GM18517 (cell line): Measurements from ENCODE around the gene NOC2L.
"Not testable (repeated sequence)": the region's sequence is repeated elsewhere in the genome, so short reads cannot be mapped to it uniquely, and the experiment has no call there.

Experiments
- ATAC-seq: cut with Tn5 transposase; IDR thresholded peaks from one replicate; pipeline ENCODE4 v1.9.1; 2021; ENCODE audit warnings: mild to moderate bottlenecking, moderate library complexity; ENCODE audit not compliant: unreplicated experiment

The NOC2L gene

DNA sequence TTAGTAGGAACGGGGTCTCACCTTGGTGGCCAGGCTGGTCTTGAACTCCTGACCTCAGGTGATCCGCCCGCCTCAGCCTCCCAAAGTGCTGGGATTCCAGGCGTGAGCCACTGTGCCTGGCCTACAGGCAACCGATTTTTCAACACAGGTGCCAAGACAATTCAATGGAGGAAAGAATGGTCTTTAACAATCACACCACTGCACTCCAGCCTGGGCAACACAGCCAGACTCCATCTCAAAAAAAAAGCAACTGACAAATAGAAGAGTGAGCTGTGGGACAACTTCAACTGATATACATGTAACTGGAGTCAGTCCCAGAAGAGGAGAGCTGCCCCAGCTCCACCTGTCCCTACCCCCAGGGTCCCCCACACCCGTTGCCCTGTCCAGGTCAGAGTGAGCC is 35.5 kb upstream of the NOC2L start:
- not testable (repeated sequence) for ATAC-seq

DNA sequence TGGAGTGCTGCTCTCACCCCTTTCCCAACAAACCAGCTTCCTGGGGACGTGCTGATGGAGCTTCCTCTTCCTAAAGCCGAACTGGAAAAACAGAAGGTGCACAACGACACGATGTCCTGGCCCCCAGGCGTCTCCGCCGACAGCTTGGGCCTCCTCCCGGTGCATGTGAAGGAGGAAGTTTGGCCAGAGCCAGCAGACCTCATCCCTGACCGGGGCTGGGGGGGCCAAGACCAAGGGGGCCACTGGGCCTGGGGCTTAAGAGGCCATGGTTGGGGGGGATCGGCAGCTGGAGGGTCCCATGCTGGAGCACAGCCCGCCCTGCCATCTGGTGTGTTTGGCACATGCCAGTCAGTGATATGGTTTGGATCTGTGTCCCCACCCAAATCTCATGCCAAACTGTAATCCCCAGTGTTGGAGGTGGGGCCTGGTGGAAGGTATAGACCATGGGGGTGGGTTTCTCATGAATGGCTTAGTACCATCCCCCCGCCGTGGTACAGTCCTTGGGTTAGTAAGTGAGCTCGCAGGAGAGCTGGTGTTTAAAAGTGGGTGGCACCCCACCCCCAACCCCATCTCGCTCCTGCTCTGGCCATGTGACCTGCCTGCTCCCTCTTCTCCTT is 34.4 kb upstream of the NOC2L start:
- no peak for ATAC-seq

DNA sequence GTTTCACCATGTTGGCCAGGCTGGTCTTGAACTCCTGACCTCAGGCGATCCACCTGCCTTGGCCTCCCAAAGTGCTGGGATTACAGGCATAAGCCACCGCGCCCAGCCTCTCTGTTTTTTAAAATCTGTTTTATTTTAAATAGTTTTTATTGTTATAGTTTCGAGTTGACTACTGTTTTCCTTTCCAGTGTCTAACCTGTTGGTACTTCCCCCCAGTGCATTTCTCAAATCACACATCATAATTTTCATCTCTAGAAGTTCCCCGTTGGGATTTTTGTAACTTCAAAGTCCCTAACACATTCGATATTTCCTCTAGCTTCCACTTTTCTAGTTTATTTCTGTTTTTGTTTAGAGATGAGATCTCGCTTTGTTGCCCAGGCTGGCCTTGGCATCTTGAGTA is 33.3 kb upstream of the NOC2L start:
- ATAC-seq, result no peak

DNA sequence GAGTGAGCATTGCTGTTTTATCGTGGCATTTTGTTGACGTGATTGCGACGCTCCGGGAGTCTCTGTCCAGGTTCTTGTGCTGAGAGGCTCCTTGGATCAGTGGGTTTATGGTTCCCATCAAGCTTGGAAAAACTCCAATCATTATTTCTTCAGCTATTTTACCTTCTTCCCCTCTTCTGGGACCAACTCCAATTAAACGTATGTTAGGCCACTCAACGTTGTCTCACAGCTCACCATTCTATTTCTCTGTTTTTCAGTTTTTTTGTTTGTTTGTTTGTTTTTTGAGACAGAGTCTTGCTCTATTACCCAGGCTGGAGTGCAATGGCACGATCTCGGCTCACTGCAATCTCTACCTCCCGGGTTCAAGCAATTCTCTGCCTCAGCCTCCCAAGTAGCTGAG is 32.8 kb upstream of the NOC2L start:
- ATAC-seq, result no peak

DNA sequence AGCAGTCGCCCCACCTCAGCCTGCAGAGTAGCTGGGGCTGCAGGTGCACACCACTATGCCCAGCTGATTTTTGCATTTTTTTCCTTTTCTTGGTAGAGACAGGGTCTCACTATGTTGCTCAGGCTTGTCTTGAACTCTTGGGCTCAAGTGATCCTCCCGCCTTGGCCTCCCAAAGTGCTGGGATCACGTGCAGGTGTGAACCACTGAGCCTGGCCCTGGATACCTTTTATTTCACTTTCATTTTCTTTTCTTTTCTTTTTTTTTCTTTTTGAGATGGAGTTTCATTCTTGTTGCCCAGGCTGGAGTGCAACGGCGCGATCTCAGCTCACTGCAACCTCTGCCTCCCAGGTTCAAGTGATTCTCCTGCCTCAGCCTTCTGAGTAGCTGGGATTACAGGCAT is 32.2 kb upstream of the NOC2L start:
- ATAC-seq, result not testable (repeated sequence)

DNA sequence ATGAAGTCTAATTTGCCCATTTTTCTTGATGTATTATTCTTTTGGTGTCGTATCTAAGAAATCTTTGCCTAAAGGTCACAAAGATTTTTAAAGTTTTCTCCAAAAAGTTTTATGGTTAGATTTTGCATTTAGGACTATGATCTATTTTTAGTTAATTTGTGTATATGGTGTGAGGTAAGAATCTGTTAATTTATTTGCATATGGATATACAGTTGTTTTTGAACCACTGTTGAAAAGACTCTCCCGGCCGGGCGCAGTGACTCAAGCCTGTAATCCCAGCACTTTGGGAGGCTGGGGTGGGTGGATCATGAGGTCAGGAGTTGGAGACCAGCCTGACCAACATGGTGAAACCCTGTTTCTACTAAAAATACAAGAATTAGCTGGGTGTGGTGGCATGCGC is 29.0 kb upstream of the NOC2L start:
- ATAC-seq, result not testable (repeated sequence)

DNA sequence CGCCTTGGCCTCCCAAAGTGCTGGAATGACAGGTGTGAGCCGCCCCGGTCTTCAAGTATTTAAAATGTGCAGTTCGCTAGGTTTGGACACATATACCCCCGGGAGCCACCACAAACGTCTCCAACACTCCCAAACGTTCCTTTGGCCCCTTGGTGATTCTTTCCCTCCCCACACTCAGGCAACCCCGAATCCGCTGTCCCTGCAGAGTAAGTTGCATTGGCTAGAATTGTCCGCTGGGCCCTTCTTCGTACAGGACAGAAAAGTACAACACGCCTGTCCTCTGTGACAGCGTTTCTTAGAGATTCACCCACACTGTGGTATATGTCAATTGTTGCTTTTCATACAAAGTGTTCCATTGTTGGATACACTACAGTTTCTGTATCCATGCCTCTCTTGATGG is 26.1 kb upstream of the NOC2L start:
- ATAC-seq, result no peak

DNA sequence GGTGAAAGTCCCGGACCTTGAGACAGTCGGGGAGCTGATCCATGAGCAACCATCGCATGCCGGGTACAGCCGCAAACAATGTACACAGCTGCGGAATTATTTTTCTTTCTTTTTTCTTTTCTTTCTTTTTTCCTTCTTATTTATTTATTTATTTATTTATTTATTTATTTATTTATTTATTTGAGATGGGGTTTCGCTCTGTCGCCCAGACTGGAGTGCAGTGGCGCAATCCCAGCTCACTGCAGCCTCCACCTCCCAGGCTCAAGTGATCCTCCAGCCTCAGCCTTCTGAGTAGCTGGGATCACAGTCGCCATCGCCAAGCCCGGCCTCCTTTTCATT is 25.4 kb upstream of the NOC2L start:
- ATAC-seq, result no peak

DNA sequence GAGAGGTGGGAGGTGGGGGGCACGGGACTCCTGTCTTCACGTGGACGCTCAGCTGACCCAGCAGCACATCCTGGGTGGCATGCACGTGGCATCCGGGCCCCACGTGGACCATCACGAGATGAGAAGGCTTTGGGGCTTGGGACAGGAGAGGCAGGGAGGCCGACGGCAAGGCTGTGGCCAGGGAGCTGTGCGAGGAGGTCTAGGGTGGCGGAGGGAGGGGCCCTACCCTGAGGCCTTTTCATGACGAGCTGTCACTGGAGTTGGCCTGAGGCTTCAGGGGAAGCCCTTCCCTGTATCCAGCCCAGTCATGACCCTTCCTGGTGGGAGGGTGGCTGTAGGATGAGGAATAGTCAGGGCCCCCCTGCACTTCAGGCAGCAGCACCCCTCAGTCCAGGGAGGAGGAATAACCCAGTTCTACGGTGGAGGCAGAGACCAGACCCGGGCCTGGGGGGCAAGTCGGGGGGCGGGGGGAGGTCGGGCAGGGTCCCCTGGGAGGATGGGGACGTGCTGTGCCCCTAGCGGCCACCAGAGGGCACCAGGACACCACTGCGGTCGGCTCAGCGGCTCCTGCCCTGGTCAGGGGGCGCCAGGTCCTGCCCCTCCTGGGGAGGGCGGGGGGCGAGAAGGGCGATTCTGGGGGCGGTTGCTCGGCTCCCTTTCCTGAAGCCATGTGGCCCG is 24.9 kb upstream of the NOC2L start:
- no peak for ATAC-seq

DNA sequence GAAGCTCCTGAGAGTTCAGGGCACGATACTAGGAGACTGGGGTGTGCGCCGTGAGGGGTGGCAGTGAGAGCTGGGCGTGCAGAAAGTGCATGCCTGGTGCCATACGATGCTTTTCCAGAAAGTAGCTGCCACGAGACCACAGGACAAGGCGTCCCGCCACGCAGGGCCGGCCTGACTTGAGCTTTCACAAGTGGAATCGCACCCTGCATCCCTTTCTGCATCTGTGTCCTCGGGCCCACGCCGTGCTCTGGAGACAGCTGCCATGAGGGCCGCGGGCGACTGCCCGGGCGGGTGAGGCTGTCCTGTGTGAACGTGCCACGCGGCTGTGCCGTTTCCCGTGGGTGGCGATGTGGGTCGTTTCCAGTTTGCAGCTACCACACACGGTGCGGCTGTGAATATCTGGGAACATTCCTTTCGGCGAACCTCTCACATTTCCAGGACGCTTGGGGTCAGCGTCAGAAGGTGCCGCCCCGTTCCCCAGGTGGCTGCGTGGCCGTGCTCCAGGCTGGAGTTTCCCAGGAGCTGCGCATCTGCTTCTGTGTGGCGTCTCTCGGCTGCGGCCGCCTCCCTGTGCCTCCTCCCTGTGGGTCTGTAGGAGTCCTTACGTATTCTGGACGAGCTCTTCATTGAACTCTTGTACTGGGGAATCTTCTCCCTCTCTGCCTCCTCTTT is 23.8 kb upstream of the NOC2L start:
- no peak for ATAC-seq

DNA sequence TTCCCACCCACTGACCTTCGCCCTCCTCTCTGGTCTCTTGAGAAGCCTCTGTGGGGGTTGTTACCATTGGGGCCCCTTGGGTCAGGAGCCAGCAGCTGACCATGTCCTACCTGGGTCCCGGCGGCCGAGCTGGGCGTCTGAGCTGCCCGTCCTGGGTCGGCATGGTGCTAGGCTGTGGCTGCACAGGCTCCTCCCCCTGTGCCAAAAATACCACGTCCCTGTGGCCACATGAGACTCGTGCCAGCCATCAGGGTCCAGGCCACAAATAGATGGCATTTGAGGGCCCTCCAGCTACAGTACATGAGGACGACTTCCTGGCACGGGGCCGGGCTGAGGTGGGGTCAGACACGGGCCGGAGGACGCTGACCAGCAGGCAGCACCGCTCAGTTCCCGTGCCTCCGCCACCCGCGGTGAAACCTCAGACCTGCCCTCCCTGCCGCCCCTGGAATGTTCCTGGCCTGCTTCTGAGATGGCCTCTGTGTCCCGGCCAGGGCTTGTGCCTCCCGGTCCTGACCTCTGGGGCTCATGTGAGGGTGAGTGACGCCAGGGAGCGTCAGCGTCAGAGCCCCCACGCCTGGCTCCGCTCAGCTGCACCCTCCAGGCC is 23.0 kb upstream of the NOC2L start, which contains the start of gene PERM1:
PERM1 (minus strand) TSS at position 139 of the 604 bp plus-strand sequence. CDS start 1,064 bp downstream, outside the sequence.
- ATAC-seq, result no peak

DNA sequence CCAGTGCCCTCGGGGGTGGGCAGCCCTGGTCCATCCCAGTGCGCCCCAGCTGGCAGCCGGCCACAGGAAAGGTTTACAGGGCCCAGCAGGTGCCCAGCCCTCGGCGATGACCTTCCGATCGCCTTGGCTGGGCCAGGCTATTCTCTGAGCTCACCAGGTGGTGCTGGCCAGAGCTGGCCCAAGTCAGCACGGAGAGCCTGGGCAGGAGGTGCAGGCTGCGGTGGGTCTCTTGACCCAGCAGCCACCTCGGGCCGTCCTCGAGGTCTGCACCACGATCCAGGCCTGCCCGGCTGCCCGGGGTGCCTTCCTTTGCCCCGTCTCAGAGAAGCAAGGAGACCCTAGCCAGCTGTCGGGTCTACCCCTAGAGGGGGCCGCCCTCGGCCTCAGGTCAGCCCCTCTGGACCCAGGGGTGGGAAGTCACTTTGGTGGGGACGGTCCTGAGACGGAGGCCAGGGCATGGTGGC is 22.5 kb upstream of the NOC2L start:
- ATAC-seq, result no peak

DNA sequence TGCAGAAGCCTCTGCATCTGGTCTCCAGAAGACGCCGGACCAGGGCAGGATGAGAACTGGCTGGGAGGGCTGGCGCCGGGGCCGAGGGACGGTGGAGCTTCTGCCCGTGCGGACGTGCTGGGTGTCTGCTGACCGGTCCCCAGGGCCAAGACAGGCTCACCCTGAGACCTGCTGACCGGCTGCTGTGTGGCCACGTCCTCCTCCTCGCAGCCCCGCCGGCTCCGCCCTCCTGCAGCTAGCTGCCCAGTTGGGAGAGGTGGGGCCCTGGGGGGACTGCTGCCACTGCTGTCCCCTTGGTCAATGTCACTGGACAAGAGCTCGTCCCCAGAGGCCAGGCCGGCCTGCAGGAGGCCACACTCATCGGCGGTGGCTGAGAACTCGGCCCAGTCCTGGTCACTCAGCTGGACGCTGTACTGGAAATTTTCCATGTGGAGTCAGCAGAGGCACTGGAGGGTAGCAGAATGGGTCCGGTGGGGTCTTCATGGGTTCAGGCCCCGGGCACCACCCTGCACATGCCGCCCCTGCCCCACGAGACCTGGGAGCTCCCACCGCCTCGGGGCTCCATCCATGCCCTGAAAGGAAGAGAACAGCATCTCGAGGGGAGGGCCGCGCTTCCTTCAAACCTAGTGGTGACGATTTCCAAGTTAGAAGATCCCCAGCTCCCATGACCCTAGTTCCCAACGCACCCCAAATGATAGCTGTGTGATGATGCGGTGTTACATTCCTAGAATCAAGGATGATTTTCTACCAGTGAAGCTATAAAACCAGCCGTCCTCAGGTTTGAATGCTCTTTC is 21.7 kb upstream of the NOC2L start:
- ATAC-seq, result no peak

DNA sequence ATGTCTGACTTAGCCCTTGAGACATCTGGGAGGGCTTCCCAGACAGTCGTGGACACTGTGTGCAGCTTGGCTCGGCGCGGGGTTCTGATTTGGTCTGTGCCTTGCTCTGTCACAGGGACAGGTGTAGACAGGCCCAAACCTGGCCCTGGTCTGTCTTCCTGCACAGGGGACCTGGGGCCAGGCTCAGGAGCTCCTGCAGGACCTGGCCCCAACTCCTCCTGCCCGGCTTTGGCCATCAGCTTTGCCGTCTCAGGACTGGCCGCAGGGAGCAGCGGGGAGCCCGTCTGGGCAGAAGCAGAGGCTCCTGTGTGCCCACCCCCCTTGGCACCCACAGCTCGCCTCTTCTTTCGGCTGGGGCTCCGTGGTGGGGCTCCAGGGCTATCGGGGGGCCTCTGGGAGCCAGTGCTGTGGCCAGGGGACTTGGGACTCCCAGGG is 21.1 kb upstream of the NOC2L start:
- ATAC-seq, result no peak

DNA sequence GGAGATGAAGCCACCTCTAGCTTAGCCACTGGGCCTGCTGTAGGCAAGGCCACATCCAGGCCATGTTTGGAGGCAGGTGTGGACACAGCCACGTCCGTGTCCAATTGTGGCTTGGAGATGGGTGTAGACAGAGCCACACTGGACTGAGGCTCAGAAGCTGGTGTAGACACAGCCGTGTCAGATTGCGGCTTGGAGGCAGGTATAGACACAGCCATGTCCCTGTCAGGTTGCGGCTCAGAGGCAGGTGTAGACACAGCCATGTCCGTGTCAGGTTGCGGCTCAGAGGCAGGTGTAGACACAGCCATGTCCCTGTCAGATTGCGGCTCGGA is 20.7 kb upstream of the NOC2L start:
- no peak for ATAC-seq

DNA sequence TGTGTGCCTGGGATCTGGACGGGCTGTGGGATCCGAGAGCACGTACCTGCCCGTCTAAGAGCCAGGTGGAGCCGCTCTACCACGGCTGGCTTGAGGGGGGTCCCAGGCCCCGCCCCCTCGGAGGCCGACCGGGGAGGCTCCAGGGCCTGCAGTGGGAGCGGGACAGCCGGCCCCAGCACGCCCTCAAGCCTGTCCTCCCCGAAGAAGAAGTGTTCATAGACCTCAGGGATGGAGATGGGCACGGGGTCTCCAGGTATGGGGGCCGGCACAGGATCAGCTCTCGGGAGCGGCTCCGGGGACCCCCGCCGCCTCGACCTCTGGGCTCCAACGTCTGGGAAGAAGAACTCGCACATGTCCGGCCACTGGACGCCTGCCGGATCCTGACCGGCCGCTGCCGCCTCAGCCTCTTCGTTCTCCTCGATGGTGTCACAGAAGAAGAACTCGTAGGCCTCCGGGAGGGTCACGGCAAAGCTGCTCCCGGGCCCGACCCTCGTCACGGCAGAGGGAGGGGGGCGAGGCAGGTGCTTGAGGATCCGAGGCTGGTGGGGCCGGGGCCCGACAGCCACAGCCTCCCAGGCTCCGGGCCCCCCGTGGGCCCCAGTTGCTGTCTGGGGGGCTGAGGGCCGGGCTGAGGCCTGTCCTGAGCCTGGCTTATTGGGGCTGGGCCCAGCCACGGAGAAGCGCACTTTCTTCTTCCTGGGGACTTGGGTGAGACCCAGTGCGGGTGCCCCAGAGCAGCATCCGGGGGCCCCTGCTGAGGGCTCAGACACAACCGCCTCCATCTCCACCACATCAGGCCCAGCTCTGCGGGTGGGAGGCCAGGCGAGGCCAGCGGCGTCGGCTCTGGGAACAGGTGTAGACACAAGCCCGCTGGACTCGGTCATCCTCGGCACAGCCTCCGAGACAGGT is 20.0 kb upstream of the NOC2L start:
- ATAC-seq, result no peak

DNA sequence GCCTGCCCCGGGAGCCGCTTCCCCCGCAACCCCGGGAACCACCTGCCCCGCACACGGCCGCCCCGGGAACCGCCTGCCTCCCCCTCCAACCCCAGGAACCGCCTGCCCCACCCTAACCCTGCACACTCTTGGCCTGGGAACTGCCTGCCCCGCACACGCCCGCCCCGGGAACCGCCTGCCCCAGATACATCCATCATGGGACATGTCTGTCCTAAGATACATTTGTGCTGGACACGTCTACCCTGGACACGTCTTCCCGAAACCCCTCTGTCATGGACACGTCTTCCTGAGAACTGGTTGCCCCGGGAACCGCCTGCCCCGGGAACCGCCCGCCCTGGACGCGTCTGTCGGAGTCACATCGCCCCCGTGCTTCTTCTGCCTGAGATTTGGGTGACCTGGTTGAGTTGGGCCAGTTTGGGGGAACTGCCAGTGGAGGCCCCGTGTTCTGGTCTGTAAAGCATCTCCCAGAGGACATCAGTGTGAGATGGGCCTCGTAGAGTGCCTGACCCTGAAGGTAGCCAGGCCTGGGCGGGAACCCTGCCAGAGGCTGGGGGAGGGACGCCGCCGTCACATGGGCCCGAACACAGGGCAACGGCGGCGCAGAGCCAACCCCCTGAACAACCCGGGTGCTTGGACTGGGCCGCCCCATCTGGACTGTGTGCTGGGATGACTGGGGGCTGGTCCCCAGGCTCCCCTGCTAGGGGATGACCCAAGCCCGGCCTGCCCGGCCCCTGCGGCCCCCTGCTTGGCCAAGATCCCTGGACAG is 19.2 kb upstream of the NOC2L start:
- ATAC-seq, result no peak

DNA sequence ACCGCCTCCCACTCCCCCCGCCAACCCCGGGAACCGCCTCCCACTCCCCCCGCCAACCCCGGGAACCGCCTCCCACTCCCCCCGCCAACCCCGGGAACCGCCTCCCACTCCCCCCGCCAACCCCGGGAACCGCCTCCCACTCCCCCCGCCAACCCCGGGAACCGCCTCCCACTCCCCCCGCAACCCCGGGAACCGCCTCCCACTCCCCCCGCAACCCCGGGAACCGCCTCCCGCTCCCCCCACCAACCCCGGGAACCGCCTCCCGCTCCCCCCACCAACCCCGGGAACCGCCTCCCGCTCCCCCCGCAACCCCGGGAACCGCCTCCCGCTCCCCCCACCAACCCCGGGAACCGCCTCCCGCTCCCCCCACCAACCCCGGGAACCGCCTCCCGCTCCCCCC is 17.7 kb upstream of the NOC2L start:
- not testable (repeated sequence) for ATAC-seq
